ENCODE data around the gene CAPN2.

Gene CAPN2

GRCh38 chr1:223783676-223784075 lies 71.3 kb downstream of the CAPN2 start:
- H3K27ac ChIP-seq = no peak overlapping the region
- TF ChIP-seq CTCF (conservative IDR thresholded peaks at IDR 0.05) = no peak
- no peak for TF ChIP-seq ZFX (IDR thresholded peaks at IDR 0.05)

GRCh38 chr1:223784541-223784940 lies 72.2 kb downstream of the CAPN2 start:
- H3K27ac ChIP-seq = no peak overlapping the region
- TF ChIP-seq CTCF (conservative IDR thresholded peaks at IDR 0.05) = no peak
- TF ChIP-seq ZFX (IDR thresholded peaks at IDR 0.05) = no peak

- no peak overlapping the region; the same call in 1 of the 2 replicates for H3K27ac ChIP-seq
Observed at GRCh38 chr1:223785808-223786207, 73.5 kb downstream of the CAPN2 start.

GRCh38 chr1:223788746-223789415 lies 76.5 kb downstream of the CAPN2 start:
- TF ChIP-seq CTCF (conservative IDR thresholded peaks at IDR 0.05) = no peak
- no peak for TF ChIP-seq ZFX (IDR thresholded peaks at IDR 0.05)
- no peak overlapping the region for H3K27ac ChIP-seq

More at GRCh38 chr1:223785808-223786207, 73.5 kb downstream of the CAPN2 start:
- TF ChIP-seq ZFX (IDR thresholded peaks at IDR 0.05) (no peak), CTCF (conservative IDR thresholded peaks at IDR 0.05) (no peak)

GRCh38 chr1:223792046-223792445 lies 79.7 kb downstream of the CAPN2 start:
- H3K27ac ChIP-seq = no peak overlapping the region
- TF ChIP-seq CTCF (conservative IDR thresholded peaks at IDR 0.05) (no peak), ZFX (IDR thresholded peaks at IDR 0.05) (no peak)

- TF ChIP-seq CTCF (conservative IDR thresholded peaks at IDR 0.05) (no peak), ZFX (IDR thresholded peaks at IDR 0.05) (no peak)
Observed at GRCh38 chr1:223793716-223794115, 81.4 kb downstream of the CAPN2 start.

GRCh38 chr1:223794136-223794880 lies 82.0 kb downstream of the CAPN2 start:
- no peak overlapping the region for H3K27ac ChIP-seq
- TF ChIP-seq ZFX (IDR thresholded peaks at IDR 0.05) (no peak), CTCF (conservative IDR thresholded peaks at IDR 0.05) (no peak)

More at GRCh38 chr1:223793716-223794115, 81.4 kb downstream of the CAPN2 start:
- no peak overlapping the region for H3K27ac ChIP-seq

Measured in C4-2B (cell line).